ENCODE measurements around the gene DUS2.

Gene DUS2

DNA sequence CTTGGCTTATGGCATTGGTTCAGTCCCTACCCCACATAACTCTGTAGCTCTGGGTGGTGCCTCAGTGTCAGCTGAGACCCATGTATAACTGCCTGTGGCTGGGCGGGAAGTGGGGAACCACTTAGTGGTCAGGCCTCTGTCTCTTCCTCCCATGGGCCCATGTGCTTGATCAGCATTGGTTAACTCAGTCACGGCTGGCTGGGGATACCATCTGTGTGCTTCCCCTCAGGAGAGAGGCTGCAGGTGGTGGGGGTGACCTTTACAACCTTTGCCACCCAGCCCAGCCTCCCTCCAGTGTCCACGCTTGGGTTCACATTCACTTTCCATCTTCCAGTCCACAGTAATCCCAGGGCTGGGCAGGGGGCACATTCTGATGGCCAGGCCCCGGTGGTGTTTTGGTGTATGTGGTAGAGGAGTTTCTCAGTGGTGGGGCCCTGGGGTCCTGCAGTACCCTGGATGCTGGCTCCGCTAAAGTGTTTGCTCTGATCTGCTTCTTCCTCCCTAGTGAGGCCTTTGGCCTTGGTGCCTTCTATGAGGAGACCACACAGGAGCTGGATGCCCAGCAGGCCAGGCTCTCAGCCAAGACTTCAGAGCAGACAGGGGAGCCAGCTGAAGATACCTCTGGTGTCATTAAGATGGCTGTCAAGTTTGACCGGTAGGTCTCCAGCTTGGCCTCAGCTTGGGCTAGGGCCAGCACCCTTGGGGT is 51.9 kb downstream of the DUS2 start:
- in situ Hi-C loops (cut with MboI; ENCODE audit: low sequenced_read_pairs): no loop called here

- in situ Hi-C loops (cut with MboI; ENCODE audit: low sequenced_read_pairs): no loop called here
Observed at GRCh38 chr16:68075980-68076379, 52.9 kb downstream of the DUS2 start.

DNA sequence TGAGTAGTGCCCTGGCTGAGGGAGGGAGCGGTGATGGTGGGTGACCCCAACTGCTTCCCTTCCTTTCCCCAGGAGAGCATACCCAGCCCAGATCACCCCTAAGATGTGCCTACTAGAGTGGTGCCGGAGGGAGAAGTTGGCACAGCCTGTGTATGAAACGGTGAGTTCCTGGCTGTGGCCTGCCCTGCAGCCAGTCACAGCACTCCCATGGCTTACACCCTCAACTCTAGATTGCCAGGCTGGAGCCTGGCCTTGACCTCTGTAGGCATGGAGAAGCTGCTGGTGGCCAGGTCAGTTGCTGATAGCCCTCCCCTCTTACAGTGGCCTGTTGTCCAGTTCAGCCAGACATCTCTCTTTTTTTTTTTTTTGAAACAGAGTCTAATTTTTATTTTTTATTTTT is 53.5 kb downstream of the DUS2 start:
- in situ Hi-C loops (cut with MboI; ENCODE audit: low sequenced_read_pairs): no loop called here

- in situ Hi-C loops (cut with MboI; ENCODE audit: low sequenced_read_pairs): no loop called here
Observed at GRCh38 chr16:68077866-68078700, 55.0 kb downstream of the DUS2 start.

GRCh38 chr16:68078701-68079375 is 55.8 kb downstream of the DUS2 start:
- in situ Hi-C loops (cut with MboI; ENCODE audit: low sequenced_read_pairs): no loop called here

- in situ Hi-C loops (cut with MboI; ENCODE audit: low sequenced_read_pairs): no loop called here
Observed at GRCh38 chr16:68079376-68079625, 56.2 kb downstream of the DUS2 start.

DNA sequence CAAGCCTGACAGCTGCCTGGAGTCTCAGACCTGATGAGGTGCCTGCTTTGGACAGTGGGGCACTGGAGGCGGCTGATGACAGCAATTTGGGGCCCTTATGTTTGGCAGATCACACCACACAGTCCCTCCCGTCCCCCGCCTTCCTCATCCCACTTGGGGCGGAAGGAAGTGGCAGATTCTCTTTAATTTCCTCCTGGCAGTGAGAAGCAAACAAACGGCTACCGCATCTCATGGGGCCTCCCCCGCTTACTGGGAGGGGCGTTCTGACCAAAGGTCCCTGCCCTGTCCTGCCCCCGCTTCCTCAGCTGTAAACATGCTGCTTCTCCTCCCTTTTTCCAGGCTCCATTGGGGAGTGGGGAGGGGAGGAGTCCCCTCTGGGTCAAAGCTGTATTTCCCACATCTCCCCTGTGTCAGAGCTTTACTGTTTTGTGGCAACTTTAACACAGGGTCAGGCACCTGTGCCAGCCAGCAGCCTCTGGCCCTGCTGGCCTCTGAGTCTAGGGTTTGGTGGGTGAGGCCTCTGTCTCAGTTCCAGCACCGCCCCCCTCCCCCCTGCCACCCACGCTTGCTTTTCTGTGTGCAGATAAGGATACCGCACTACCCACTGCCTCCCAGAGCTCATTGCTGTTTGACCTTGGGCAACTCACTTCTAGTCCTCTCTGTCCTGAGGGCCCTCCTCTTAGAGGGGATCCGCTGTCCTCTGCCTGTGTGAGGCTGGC is 56.7 kb downstream of the DUS2 start:
- in situ Hi-C loops (cut with MboI; ENCODE audit: low sequenced_read_pairs): no loop called here

- in situ Hi-C loops (cut with MboI; ENCODE audit: low sequenced_read_pairs): no loop called here
Observed at GRCh38 chr16:68081861-68082628, 59.0 kb downstream of the DUS2 start.

- in situ Hi-C loops (cut with MboI; ENCODE audit: low sequenced_read_pairs): no loop called here
Observed at GRCh38 chr16:68082629-68083238, 59.6 kb downstream of the DUS2 start.

DNA sequence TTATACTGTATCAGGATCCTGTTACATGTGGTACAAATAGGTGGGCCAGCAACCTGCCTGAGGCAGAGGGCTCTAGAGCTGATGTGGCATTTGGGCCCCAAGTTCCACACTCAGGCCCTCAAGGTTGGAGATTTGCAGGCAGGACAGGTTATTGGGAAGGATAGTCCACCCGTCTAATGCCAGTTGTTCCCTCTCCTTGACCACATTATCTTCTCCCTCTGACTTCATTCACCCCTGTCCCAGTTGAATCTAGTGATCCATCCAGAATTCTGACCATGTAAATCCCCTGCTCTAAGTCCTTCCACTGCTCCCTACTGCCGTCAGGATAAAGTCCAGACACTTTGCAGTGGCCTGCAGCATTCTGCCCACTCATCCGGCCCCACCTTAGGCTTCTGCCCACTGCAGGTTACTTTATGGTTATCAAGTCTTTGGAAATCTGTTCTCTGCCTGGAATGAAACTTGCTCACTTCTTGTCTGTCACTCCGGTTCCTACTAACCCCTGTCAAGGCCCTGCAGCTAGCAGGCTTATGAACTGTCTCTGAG is 60.2 kb downstream of the DUS2 start:
- in situ Hi-C loops (cut with MboI; ENCODE audit: low sequenced_read_pairs): no loop called here

- in situ Hi-C loops (cut with MboI; ENCODE audit: low sequenced_read_pairs): no loop called here
Observed at GRCh38 chr16:68083861-68084503, 60.9 kb downstream of the DUS2 start.

DNA sequence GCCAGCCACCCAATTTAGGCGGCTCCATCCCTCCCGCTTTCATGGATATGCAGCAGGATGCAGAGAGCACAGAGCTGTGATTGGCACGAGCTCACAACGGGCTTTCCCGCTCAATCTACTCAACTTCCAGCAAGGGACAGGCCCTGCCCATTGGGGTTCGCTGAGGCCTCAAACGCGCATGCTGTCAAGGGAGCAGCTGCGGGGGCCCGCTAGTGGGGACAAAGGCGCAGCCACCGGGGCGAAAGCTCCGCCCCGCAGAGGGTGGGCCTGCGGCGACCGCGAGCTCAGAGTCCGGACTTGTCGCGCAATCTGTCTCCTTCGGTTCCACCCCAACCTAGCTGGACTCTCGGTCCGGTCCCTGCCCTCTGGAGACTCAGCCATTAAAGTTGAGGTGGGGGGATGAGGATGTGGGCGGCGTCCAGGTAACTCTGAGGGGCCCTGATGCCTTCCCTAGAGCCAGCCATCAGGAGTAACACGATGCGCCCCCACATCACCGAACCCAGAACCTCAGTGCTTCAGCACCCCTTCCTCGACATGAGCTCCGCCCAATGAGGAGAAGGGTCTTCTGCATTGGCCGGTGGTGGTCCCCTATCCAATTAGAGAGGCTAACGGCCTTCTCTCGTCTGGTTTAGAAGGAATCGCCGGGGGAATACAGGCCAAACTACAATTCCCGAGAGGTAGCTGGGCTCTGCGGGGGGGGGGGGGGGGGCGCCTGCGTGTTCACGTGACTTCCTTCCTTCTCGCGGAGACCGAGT is 61.6 kb downstream of the DUS2 start:
- in situ Hi-C loops (cut with MboI; ENCODE audit: low sequenced_read_pairs): no loop called here

GRCh38 chr16:68085259-68086071 is 62.4 kb downstream of the DUS2 start, which contains the start of gene NFATC3:
Gene NFATC3 (plus strand): TSS chr16:68085370. CDS start chr16:68085682, 312 bp downstream.
- in situ Hi-C loops (cut with MboI; ENCODE audit: low sequenced_read_pairs): no loop called here

DNA sequence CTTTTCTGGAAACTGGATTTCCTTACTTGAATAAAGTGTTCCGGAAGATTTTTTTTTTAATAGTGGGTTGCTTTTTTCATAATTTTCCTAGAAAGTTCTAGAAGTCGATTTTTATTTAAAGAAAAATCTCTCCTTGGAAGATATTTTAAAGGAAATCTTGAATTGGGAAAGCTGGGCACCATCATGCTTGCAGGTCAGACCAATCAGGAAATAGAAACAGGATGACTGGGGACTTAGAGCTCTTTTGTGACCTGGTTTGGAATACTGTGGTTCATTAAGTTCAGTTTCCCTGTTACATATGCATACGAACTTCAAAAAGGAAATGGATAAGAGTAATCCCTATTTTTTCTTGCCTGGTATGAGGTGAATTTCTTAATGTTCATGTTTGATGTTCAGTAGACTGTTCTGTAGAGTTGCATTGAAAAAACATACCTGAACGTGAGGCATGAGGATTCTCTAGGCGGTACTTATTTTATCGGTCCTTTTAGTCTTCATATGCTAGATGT is 63.3 kb downstream of the DUS2 start:
- in situ Hi-C loops (cut with MboI; ENCODE audit: low sequenced_read_pairs): no loop called here

DNA sequence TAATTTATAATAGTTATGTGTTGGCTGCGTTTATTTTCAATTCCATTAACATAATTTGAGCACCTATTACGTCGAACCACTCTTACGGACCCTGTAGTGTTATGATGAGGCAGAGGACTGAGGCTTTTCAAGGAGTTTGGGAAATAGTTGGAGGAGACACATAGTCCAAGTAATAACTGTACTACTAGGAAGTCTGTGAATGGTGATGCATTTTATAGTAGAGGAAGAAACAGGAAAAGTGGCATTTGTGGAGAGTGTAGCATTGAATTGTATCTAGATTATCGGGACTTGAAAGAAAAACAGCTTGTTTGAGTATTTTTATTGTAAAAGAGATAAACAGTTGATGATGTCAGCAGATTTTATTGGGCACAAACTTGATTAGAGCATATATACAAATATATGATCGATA is 63.8 kb downstream of the DUS2 start:
- in situ Hi-C loops (cut with MboI; ENCODE audit: low sequenced_read_pairs): no loop called here

- in situ Hi-C loops (cut with MboI; ENCODE audit: low sequenced_read_pairs): no loop called here
Observed at GRCh38 chr16:68087688-68088087, 64.6 kb downstream of the DUS2 start.

- in situ Hi-C loops (cut with MboI; ENCODE audit: low sequenced_read_pairs): no loop called here
Observed at GRCh38 chr16:68088130-68088972, 65.3 kb downstream of the DUS2 start.
